BE2C (cell line): ENCODE measurements around the gene ICAM4.

Source experiments
- DNase-seq: peaks from one replicate; pipeline ENCODE4 v3.0.0-alpha.2; 2020
- H3K27me3 ChIP-seq: fragments of 250-450 bp; sonication (Bioruptor Pico); 2 replicates; pipeline ENCODE4 v1.5.1; 2020; ENCODE audit warnings: mild to moderate bottlenecking
- H3K36me3 ChIP-seq: fragments of 250-450 bp; sonication (Bioruptor Pico); 2 replicates; pipeline ENCODE4 v1.5.1; 2020; ENCODE audit warnings: mild to moderate bottlenecking
- H3K4me1 ChIP-seq: fragments of 250-450 bp; sonication (Bioruptor Pico); 2 replicates; pipeline ENCODE4 v1.5.1; 2020
- H3K4me3 ChIP-seq: 2 replicates; pipeline ENCODE4 v1.5.1; 2011; ENCODE audit warnings: low read depth, low read length
- H3K9me3 ChIP-seq: fragments of 250-450 bp; sonication (Bioruptor Pico); 2 replicates; pipeline ENCODE4 v1.5.1; 2020
- TF ChIP-seq, protein P1 (sequence below): IDR thresholded peaks from 2 replicates; pipeline ENCODE4 v1.5.1; 2012; ENCODE audit warnings: mild to moderate bottlenecking, low read depth, low read length

The ICAM4 gene

DNA sequence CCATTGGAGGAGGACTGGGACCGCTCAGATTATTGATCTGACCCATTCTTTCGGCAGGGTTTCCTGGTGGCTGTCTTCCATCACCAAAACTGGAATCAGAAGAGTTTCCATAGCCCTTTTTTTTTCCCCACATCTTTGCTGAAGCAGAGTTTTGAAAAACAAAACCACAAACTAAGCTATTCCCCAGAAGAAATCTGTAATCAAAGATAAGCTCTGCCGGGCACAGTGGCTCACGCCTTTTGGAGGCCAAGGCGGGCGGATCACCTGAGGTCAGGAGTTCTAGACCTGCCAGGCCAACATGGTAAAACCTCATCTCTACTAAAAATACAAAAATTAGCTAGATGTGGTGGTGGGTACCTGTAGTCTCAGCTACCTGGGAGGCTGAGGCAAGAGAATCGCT lies 20.0 kb upstream of the ICAM4 start:
- TF ChIP-seq, protein P1, sequence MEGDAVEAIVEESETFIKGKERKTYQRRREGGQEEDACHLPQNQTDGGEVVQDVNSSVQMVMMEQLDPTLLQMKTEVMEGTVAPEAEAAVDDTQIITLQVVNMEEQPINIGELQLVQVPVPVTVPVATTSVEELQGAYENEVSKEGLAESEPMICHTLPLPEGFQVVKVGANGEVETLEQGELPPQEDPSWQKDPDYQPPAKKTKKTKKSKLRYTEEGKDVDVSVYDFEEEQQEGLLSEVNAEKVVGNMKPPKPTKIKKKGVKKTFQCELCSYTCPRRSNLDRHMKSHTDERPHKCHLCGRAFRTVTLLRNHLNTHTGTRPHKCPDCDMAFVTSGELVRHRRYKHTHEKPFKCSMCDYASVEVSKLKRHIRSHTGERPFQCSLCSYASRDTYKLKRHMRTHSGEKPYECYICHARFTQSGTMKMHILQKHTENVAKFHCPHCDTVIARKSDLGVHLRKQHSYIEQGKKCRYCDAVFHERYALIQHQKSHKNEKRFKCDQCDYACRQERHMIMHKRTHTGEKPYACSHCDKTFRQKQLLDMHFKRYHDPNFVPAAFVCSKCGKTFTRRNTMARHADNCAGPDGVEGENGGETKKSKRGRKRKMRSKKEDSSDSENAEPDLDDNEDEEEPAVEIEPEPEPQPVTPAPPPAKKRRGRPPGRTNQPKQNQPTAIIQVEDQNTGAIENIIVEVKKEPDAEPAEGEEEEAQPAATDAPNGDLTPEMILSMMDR = no peak
- Histone ChIP-seq H3K9me3 (no peaks in the 10 kb centered on the region), H3K4me1 (no peaks in the 10 kb centered on the region), H3K27me3 (peaks cover 23% of the 10 kb centered on the region), H3K4me3 (no peak overlapping the region), H3K36me3 (no peaks in the 10 kb centered on the region)
- DNase-seq = no peak

DNA sequence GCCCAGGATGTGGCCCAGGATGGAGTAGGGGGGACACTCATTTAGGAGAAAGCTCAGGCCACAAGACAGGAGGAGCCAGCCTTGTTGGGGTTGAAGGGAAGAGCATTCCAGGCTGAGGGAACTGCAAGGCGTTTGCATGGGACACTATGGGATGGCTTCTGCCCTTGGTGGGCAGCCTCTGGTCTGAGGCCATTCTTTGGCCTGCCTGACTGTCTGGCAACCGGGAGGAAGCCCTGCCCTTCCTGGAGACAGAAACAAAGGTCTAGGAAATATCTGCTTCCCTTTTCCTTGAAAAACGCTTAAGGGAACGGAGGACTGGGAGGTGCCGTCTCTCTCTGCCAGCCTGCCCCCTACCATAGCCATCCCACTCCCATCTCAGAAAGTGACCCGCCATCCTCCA lies 18.7 kb upstream of the ICAM4 start:
- Histone ChIP-seq H3K4me3 (no peak overlapping the region), H3K4me1 (no peaks in the 10 kb centered on the region), H3K36me3 (no peaks in the 10 kb centered on the region), H3K9me3 (no peaks in the 10 kb centered on the region), H3K27me3 (peaks cover 36% of the 10 kb centered on the region)
- TF ChIP-seq, protein P1 = no peak
- DNase-seq = no peak

DNA sequence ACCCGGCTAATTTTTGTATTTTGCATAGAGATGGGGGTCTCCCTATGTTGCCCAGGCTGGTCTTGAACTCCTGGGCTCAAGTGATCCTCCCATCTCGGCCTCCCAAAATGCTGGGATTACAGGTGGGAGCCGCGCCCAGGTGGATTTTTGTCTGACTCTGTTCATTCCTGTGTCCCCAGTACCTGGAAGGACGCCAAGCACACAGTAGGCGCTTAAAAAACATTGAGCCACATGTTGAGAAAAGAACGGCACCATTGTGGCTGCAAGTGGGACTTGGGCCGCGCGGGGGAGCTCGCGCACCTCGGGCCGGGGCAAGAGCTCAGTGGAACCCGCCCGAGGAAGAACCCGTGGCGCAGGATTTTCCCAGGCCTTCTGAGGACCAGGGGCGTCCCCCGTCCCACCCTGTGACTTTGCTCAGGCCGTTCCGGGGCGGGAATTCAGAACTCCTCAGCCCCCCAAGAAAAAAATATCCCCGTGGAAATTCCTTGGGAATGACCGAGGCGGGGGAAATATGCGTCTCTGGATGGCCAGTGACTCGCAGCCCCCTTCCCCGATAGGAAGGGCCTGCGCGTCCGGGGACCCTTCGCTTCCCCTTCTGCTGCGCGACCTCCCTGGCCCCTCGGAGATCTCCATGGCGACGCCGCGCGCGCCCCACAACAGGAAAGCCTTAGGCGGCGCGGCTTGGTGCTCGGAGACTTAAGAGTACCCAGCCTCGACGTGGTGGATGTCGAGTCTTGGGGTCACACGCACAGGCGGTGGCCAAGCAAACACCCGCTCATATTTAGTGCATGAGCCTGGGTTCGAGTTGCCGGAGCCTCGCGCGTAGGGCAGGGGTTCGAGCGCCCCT lies 17.2 kb upstream of the ICAM4 start:
- DNase-seq = peak; percentile 84
- H3K36me3 ChIP-seq = no peaks in the 10 kb centered on the region
- H3K4me1 ChIP-seq = no peaks in the 10 kb centered on the region
- no peaks in the 10 kb centered on the region for H3K9me3 ChIP-seq
- peak overlapping the region; percentile 25; the same call in 1 of the 2 replicates for H3K4me3 ChIP-seq
- TF ChIP-seq, protein P1 = peak; percentile 94
- H3K27me3 ChIP-seq = peaks cover 49% of the 10 kb centered on the region

DNA sequence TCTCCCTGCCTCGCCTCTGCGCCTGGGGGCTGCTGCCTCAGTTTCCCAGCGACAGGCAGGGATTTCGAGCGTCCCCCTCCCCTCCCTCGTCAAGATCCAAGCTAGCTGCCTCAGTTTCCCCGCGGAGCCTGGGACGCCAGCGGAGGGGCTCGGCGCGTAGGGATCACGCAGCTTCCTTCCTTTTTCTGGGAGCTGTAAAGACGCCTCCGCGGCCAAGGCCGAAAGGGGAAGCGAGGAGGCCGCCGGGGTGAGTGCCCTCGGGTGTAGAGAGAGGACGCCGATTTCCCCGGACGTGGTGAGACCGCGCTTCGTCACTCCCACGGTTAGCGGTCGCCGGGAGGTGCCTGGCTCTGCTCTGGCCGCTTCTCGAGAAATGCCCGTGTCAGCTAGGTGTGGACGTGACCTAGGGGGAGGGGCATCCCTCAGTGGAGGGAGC lies 16.6 kb upstream of the ICAM4 start:
- Histone ChIP-seq H3K9me3 (no peaks in the 10 kb centered on the region), H3K27me3 (peaks cover 56% of the 10 kb centered on the region), H3K4me3 (no peak overlapping the region), H3K36me3 (no peaks in the 10 kb centered on the region), H3K4me1 (no peaks in the 10 kb centered on the region)
- TF ChIP-seq, protein P1 = no peak
- DNase-seq = no peak

DNA sequence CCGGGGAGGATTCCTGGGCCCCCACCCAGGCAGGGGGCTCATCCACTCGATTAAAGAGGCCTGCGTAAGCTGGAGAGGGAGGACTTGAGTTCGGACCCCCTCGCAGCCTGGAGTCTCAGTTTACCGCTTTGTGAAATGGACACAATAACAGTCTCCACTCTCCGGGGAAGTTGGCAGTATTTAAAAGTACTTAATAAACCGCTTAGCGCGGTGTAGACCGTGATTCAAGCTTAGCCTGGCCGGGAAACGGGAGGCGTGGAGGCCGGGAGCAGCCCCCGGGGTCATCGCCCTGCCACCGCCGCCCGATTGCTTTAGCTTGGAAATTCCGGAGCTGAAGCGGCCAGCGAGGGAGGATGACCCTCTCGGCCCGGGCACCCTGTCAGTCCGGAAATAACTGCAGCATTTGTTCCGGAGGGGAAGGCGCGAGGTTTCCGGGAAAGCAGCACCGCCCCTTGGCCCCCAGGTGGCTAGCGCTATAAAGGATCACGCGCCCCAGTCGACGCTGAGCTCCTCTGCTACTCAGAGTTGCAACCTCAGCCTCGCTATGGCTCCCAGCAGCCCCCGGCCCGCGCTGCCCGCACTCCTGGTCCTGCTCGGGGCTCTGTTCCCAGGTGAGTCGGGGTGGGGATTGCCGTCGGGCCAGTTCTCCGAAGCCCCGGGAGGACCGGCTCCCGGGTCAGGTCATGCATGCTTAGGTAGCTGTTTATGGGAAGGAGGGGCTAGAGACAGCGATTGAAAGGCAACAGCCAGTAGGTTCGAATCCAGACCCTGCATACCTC lies 15.9 kb upstream of the ICAM4 start, which contains the start of gene ICAM1:
TSS of gene ICAM1 (plus strand) at position 505 of the 779 bp plus-strand sequence. CDS start at position 545, 40 bp downstream.
- DNase-seq = no peak
- TF ChIP-seq, protein P1 = no peak
- Histone ChIP-seq H3K4me1 (no peaks in the 10 kb centered on the region), H3K36me3 (no peaks in the 10 kb centered on the region), H3K27me3 (peaks cover 62% of the 10 kb centered on the region), H3K9me3 (no peaks in the 10 kb centered on the region), H3K4me3 (no peak within 1 kb of the TSS)
